BE2C (cell line): ENCODE measurements around the gene NBPF12. TPM values are rescaled to one million over a fixed set of nuclear protein-coding genes. Genes with fewer than 3 reads are reported as not detected.
A peak's percentile ranks its signal among the peaks of the same experiment; 100 is the strongest.
"Not testable (repeated sequence)": the region's sequence is repeated elsewhere in the genome, so short reads cannot be mapped to it uniquely, and the experiment has no call there.

Source experiments
- DNase-seq: peaks from one replicate; pipeline ENCODE4 v3.0.0-alpha.2; 2020
- H3K27me3 ChIP-seq: fragments of 250-450 bp; sonication (Bioruptor Pico); 2 replicates; pipeline ENCODE4 v1.5.1; 2020; ENCODE audit warnings: mild to moderate bottlenecking
- H3K36me3 ChIP-seq: fragments of 250-450 bp; sonication (Bioruptor Pico); 2 replicates; pipeline ENCODE4 v1.5.1; 2020; ENCODE audit warnings: mild to moderate bottlenecking
- H3K4me1 ChIP-seq: fragments of 250-450 bp; sonication (Bioruptor Pico); 2 replicates; pipeline ENCODE4 v1.5.1; 2020
- H3K4me3 ChIP-seq: 2 replicates; pipeline ENCODE4 v1.5.1; 2011; ENCODE audit warnings: low read depth, low read length
- H3K9me3 ChIP-seq: fragments of 250-450 bp; sonication (Bioruptor Pico); 2 replicates; pipeline ENCODE4 v1.5.1; 2020
- polyA plus RNA-seq: library from polyadenylated mRNA; unstranded; fragments of >200 nt; gene quantifications from one replicate; pipeline ENCODE4 v1.2.1, GENCODE V29; 2012; ENCODE audit warnings: low read depth, missing spikeins; ENCODE audit not compliant: insufficient read length, insufficient read depth

The NBPF12 gene
- polyA plus RNA-seq = 5.7 TPM

DNA sequence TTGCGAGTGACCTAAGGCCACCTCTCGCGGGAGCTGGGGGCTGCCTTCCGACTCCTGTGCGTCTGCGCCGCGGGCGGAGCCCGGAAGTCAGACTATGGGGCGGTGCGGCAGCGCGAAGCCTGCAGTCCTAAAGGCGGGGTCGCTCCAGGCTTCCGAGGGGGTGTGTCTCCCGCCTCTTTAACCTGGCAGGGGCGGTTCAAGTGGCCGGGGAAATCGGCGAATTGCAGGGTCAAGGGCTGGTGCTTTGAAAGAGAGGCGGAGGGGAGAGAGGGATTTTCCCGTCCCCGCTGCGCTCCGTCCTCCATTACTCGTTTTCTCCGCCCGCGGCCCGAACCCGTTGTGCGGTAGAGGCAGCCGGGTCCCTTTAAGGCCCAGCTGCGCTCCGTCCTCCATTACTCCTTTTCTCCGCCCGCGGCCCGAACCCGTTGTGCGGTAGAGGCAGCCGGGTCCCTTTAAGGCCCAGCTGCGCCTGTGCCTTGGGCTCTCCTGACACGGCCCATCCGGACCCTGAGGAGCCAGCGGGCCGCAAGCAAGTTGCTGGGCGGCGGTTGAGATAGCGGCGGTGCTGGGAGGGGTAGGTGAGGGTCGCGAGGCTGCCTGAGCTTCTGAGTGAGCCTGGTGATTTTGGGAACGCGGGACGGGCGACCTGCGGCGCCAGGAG lies at the start of gene NBPF12:
NBPF12 (plus strand) TSS at position 83 of the 661 bp plus-strand sequence. CDS start 21,820 bp downstream, outside the sequence.
- not testable (repeated sequence) for H3K36me3 ChIP-seq, H3K4me1 ChIP-seq, H3K9me3 ChIP-seq, H3K27me3 ChIP-seq
- DNase-seq = peak; percentile 85
- H3K4me3 ChIP-seq = peak within 1 kb of the TSS; percentile 70

DNA sequence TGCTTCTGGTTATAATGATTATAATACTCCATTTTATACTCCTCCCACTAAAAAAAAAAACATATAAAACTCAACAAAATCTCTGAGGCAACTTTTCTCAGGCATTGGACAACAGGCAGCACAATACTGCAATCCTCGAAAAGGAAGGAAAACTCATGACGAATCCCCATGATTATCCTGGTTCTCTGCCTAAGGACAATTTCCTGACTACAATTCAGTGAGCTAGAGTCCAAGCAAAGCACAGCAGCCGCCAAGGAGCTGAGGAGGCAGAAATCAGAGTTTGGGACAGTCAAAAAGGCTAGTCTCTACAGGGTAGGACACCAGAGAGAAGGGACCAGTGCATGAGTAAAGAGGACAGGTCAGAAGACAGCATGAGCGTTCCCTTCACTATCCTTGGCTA lies 46.8 kb upstream of the NBPF12 start:
- not testable (repeated sequence) for DNase-seq, H3K27me3 ChIP-seq, H3K4me1 ChIP-seq, H3K9me3 ChIP-seq, H3K36me3 ChIP-seq, H3K4me3 ChIP-seq

- not testable (repeated sequence) for H3K4me3 ChIP-seq, H3K27me3 ChIP-seq, H3K36me3 ChIP-seq, H3K4me1 ChIP-seq, H3K9me3 ChIP-seq, DNase-seq
Observed at GRCh38 chr1:146892331-146892730, 45.8 kb upstream of the NBPF12 start.

GRCh38 chr1:146907565-146908261 lies 30.4 kb upstream of the NBPF12 start:
- H3K9me3 ChIP-seq, DNase-seq, H3K27me3 ChIP-seq, H3K4me3 ChIP-seq, H3K36me3 ChIP-seq, H3K4me1 ChIP-seq: not testable (repeated sequence)

DNA sequence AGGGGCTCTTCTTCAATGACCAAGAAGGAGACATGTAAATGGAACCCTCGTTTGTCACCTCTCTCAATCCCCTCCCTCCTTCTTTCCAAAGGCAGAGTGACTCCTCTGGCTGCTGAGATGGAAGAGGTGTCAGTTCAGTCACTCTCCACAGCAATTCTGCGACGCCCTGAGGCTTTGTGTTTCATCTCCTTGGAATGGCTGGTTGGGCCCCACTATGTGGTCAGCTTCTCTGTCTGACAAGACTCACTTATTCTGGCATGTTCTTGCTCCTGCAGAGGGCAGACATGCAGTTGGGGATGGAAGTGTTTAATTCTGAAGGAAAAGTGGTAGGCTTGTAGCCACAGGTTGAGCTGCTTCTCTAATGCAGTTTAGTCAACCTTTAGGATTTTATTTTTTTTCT lies 25.1 kb upstream of the NBPF12 start:
- H3K4me3 ChIP-seq, DNase-seq, H3K27me3 ChIP-seq, H3K4me1 ChIP-seq, H3K36me3 ChIP-seq, H3K9me3 ChIP-seq: not testable (repeated sequence)

DNA sequence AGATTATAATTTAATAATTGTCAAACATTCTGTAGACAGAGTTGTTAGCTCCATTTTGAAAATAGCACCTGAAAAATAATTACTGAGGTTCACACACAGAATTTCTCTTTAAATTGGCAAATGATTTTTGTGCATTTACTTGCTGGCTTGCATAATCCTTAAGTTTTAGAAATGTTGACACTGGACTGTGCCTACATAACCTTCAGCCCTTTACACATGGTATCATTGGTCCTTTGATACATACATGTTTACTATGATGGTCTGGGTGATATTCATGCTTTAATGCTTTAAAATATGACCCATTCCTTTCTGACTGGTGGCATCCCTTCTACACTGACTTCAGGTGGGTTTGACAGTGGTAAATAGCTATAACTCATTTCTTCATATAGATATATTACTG lies 17.3 kb upstream of the NBPF12 start:
- H3K4me1 ChIP-seq, H3K36me3 ChIP-seq, H3K4me3 ChIP-seq: not testable (repeated sequence)

DNA sequence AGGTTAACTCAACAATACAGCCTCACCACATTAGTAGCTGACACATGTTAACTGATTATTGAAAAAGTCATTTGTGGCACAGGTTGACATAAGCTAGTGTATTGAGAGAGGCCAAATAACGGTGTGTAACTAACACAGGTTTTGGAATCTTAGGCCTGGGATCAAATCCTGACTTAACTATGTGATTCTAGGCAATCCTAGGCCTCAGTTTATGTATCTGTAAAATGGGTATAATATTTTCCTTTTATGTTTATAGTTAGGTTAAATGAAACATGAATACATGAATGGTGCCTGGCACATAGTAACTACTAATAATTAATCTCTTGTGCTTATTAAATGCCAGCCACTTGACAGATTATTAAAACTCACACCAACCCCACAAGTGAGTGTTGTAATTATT lies 15.5 kb upstream of the NBPF12 start:
- not testable (repeated sequence) for H3K4me1 ChIP-seq, H3K27me3 ChIP-seq, H3K9me3 ChIP-seq, H3K4me3 ChIP-seq, DNase-seq, H3K36me3 ChIP-seq

More for the DNA sequence above, 17.3 kb upstream of the NBPF12 start:
- H3K27me3 ChIP-seq, DNase-seq, H3K9me3 ChIP-seq: not testable (repeated sequence)

GRCh38 chr1:146924106-146924505 lies 14.0 kb upstream of the NBPF12 start:
- H3K4me3 ChIP-seq, H3K4me1 ChIP-seq, H3K36me3 ChIP-seq, DNase-seq, H3K27me3 ChIP-seq, H3K9me3 ChIP-seq: not testable (repeated sequence)

GRCh38 chr1:146926413-146926812 lies 11.7 kb upstream of the NBPF12 start:
- H3K9me3 ChIP-seq, H3K36me3 ChIP-seq, H3K4me1 ChIP-seq, H3K4me3 ChIP-seq, H3K27me3 ChIP-seq, DNase-seq: not testable (repeated sequence)

- H3K9me3 ChIP-seq, H3K27me3 ChIP-seq, H3K36me3 ChIP-seq, DNase-seq, H3K4me1 ChIP-seq, H3K4me3 ChIP-seq: not testable (repeated sequence)
Observed at GRCh38 chr1:146930225-146930624, 7.9 kb upstream of the NBPF12 start.

- H3K27me3 ChIP-seq, DNase-seq, H3K36me3 ChIP-seq, H3K9me3 ChIP-seq, H3K4me1 ChIP-seq, H3K4me3 ChIP-seq: not testable (repeated sequence)
Observed at GRCh38 chr1:146934390-146935223, 3.5 kb upstream of the NBPF12 start.

- not testable (repeated sequence) for H3K27me3 ChIP-seq, H3K9me3 ChIP-seq, H3K36me3 ChIP-seq, H3K4me3 ChIP-seq, DNase-seq, H3K4me1 ChIP-seq
Observed at GRCh38 chr1:146937462-146937861, 662 bp upstream of the NBPF12 start.

DNA sequence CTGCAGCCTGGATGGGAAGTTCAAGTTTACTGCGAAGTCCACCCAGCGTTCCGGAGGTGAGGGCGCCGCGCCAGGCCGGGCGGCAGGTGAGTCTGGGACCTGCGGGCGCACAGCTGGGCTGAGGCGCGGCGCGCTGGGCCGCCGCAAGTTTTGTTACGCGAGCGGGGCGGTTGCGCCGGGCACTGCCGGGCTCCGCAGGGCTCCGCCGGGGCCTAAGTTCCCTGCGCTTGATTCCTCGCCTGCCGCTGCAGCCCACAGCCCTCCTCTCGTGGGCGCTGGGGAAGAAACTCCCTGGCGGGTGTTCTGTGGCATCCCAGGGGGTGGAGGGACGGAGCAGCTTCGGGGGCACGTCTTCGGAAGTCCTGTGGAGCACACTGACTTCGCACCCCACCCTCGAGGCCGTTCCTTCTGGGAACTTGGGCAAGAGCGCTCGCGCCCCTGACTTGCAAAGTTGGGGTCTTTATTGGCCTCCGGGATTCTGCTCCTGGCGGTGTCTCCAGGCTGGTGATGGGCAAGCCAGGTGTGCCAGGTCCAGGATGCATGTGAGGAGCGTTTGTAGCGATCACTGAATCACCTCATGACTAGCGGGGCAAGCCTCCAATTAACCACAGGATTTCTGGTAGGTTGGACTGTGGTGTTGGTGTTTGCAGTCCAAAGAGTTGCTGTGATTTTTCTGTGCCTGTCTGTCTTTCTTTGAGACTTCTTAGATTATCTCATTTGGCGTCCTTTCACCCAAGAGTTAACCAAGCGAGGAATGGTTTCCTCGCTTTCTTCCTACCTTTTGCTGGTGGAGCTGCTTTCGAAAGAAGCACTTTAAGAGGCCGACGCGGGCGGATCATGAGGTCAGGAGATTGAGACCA lies 1.0 kb downstream of the NBPF12 start:
- H3K9me3 ChIP-seq, H3K27me3 ChIP-seq, H3K4me1 ChIP-seq, H3K36me3 ChIP-seq: not testable (repeated sequence)
- H3K4me3 ChIP-seq = peak overlapping the region; percentile 70
- peak; percentile 13 for DNase-seq

- not testable (repeated sequence) for H3K4me1 ChIP-seq, H3K36me3 ChIP-seq, H3K9me3 ChIP-seq, H3K4me3 ChIP-seq, DNase-seq, H3K27me3 ChIP-seq
Observed at GRCh38 chr1:146940293-146940692, 2.2 kb downstream of the NBPF12 start.

GRCh38 chr1:146943342-146943886 lies 5.3 kb downstream of the NBPF12 start:
- not testable (repeated sequence) for H3K27me3 ChIP-seq, H3K4me3 ChIP-seq

More at GRCh38 chr1:146943342-146943886, 5.3 kb downstream of the NBPF12 start:
- H3K9me3 ChIP-seq, DNase-seq, H3K36me3 ChIP-seq, H3K4me1 ChIP-seq: not testable (repeated sequence)
